B cell (primary cell): ENCODE results near the gene SCP2.

Experiments used
- EZH2 ChIP-seq: IDR thresholded peaks from 2 replicates; pipeline ENCODE4 v1.6.1; 2012; ENCODE audit warnings: borderline replicate concordance, low read depth, mild to moderate bottlenecking, moderate library complexity, low read length; ENCODE audit not compliant: insufficient read depth, poor library complexity, severe bottlenecking
- TF ChIP-seq, protein P1 (sequence below): fragments of 200-600 bp; IDR thresholded peaks from one replicate; pipeline ENCODE4 v1.8.0; 2022; ENCODE audit warnings: antibody characterized with exemption, mild to moderate bottlenecking

DNA sequence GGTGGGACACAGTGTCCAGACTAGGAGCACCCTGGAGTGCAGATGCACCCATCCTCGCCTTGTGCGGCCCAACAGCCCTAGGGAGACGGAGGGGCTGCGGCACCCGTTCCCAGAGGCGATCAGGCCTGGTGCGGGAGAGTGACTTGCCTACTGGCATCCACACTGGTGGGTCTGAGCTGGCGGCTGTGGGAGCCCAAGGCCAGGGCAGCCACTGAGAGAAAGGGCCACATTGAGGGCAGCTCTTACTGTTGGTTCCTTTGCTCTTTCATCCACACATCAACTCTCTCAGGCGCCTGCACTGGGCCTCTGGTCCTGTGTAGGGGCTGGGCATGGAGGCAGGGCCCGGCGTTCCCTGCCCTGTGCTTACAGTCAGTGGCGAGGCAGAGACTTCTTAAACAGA, 143.5 kb downstream of the SCP2 start:
- TF ChIP-seq, protein P1, sequence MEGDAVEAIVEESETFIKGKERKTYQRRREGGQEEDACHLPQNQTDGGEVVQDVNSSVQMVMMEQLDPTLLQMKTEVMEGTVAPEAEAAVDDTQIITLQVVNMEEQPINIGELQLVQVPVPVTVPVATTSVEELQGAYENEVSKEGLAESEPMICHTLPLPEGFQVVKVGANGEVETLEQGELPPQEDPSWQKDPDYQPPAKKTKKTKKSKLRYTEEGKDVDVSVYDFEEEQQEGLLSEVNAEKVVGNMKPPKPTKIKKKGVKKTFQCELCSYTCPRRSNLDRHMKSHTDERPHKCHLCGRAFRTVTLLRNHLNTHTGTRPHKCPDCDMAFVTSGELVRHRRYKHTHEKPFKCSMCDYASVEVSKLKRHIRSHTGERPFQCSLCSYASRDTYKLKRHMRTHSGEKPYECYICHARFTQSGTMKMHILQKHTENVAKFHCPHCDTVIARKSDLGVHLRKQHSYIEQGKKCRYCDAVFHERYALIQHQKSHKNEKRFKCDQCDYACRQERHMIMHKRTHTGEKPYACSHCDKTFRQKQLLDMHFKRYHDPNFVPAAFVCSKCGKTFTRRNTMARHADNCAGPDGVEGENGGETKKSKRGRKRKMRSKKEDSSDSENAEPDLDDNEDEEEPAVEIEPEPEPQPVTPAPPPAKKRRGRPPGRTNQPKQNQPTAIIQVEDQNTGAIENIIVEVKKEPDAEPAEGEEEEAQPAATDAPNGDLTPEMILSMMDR = no peak
- no peak for TF ChIP-seq EZH2
